SK-N-SH treated with all-trans-retinoic acid at 6 μM for 48 hours (cell line): Measurements from ENCODE around the gene RASGEF1C.

Experiments used
- ATAC-seq: fragments of 200-7000 bp; cut with Tn5 transposase; 3 replicates; pipeline ENCODE4 v1.9.1; 2020; ENCODE audit warnings: mild to moderate bottlenecking, moderate library complexity
- ARNTL ChIP-seq: fragments of 450-650 bp; formaldehyde crosslinking; IDR thresholded peaks from 2 replicates; pipeline ENCODE4 v1.5.0; 2020; ENCODE audit warnings: low read depth, mild to moderate bottlenecking, moderate library complexity, borderline replicate concordance
- BACH2 ChIP-seq: fragments of 250-450 bp; sonication (Bioruptor Pico); IDR thresholded peaks from 2 replicates; pipeline ENCODE4 v1.9.0; 2021; ENCODE audit warnings: mild to moderate bottlenecking, borderline replicate concordance
- CREB5 ChIP-seq: fragments of 250-450 bp; sonication (Bioruptor Pico); IDR thresholded peaks from 2 replicates; pipeline ENCODE4 v1.5.1; 2020; ENCODE audit warnings: low read depth, mild to moderate bottlenecking, moderate library complexity
- CSDC2 ChIP-seq: fragments of 250-450 bp; sonication (Bioruptor Pico); IDR thresholded peaks from 2 replicates; pipeline ENCODE4 v1.5.0; 2020; ENCODE audit warnings: mild to moderate bottlenecking, moderate library complexity
- CSRNP3 ChIP-seq: fragments of 250-450 bp; sonication (Bioruptor Pico); IDR thresholded peaks from 2 replicates; pipeline ENCODE4 v1.5.1; 2021; ENCODE audit warnings: mild to moderate bottlenecking, moderate library complexity
- ESRRG ChIP-seq: fragments of 250-450 bp; sonication (Bioruptor Pico); IDR thresholded peaks from 2 replicates; pipeline ENCODE4 v1.6.1; 2021; ENCODE audit warnings: mild to moderate bottlenecking
- GLIS3 ChIP-seq: fragments of 250-450 bp; sonication (Bioruptor Pico); IDR thresholded peaks from 2 replicates; pipeline ENCODE4 v1.5.0; 2020; ENCODE audit warnings: mild to moderate bottlenecking, moderate library complexity
- ISL1 ChIP-seq: fragments of 250-450 bp; sonication (Bioruptor Pico); IDR thresholded peaks from 2 replicates; pipeline ENCODE4 v2.1.2; 2022; ENCODE audit warnings: mild to moderate bottlenecking, moderate library complexity
- OSR1 ChIP-seq: fragments of 250-450 bp; sonication (Bioruptor Pico); IDR thresholded peaks from 2 replicates; pipeline ENCODE4 v1.8.0; 2022; ENCODE audit warnings: moderate library complexity, mild to moderate bottlenecking, inconsistent platforms
- POU6F1 ChIP-seq: fragments of 250-450 bp; sonication (Bioruptor Pico); IDR thresholded peaks from 2 replicates; pipeline ENCODE4 v1.8.0; 2021; ENCODE audit warnings: low read depth, mild to moderate bottlenecking, moderate library complexity, borderline replicate concordance
- PPARA ChIP-seq: fragments of 250-450 bp; sonication (Bioruptor Pico); IDR thresholded peaks from 2 replicates; pipeline ENCODE4 v1.5.0; 2020; ENCODE audit warnings: mild to moderate bottlenecking, borderline replicate concordance
- SNAI2 ChIP-seq: fragments of 250-450 bp; sonication (Bioruptor Pico); IDR thresholded peaks from 2 replicates; pipeline ENCODE4 v1.5.0; 2020; ENCODE audit warnings: mild to moderate bottlenecking, moderate library complexity
- TOX ChIP-seq: fragments of 250-450 bp; sonication (Bioruptor Pico); IDR thresholded peaks from 2 replicates; pipeline ENCODE4 v1.8.0; 2021; ENCODE audit warnings: mild to moderate bottlenecking, moderate library complexity, borderline replicate concordance
- TSHZ2 ChIP-seq: fragments of 250-450 bp; sonication (Bioruptor Pico); IDR thresholded peaks from 2 replicates; pipeline ENCODE4 v1.5.0; 2020; ENCODE audit warnings: mild to moderate bottlenecking, moderate library complexity
- ZC3H10 ChIP-seq: fragments of 250-450 bp; sonication (Bioruptor Pico); IDR thresholded peaks from 2 replicates; pipeline ENCODE4 v1.5.1; 2021; ENCODE audit warnings: mild to moderate bottlenecking, moderate library complexity
- ZFP3 ChIP-seq: fragments of 250-450 bp; sonication (Bioruptor Pico); IDR thresholded peaks from 2 replicates; pipeline ENCODE4 v1.5.0; 2020; ENCODE audit warnings: mild to moderate bottlenecking, moderate library complexity
- ZFP30 ChIP-seq: fragments of 450-650 bp; formaldehyde crosslinking; IDR thresholded peaks from 2 replicates; pipeline ENCODE4 v1.5.0; 2022; ENCODE audit warnings: mild to moderate bottlenecking, moderate library complexity
- ZNF565 ChIP-seq: fragments of 450-650 bp; formaldehyde crosslinking; conservative IDR thresholded peaks from 2 replicates; pipeline ENCODE4 v1.5.0; 2020; ENCODE audit warnings: low read depth, mild to moderate bottlenecking, moderate library complexity
- ZNF70 ChIP-seq: fragments of 450-650 bp; formaldehyde crosslinking; IDR thresholded peaks from 2 replicates; pipeline ENCODE4 v1.5.0; 2020; ENCODE audit warnings: mild to moderate bottlenecking, moderate library complexity
- ZNF8 ChIP-seq: fragments of 450-650 bp; formaldehyde crosslinking; IDR thresholded peaks from 2 replicates; pipeline ENCODE4 v1.5.0; 2020; ENCODE audit warnings: mild to moderate bottlenecking, moderate library complexity
- TF ChIP-seq, protein P1 (sequence below): fragments of 250-450 bp; sonication (Bioruptor Pico); IDR thresholded peaks from 2 replicates; pipeline ENCODE4 v1.8.0; 2020; ENCODE audit warnings: mild to moderate bottlenecking, moderate library complexity, borderline replicate concordance

Gene RASGEF1C

GRCh38 chr5:180251887-180252286 lies 42.9 kb upstream of the RASGEF1C start:
- ATAC-seq, result no peak
- TF ChIP-seq ISL1 (CRISPR knock-in tag), result no peak
- TF ChIP-seq OSR1, result no peak
- TF ChIP-seq TOX, result no peak

DNA sequence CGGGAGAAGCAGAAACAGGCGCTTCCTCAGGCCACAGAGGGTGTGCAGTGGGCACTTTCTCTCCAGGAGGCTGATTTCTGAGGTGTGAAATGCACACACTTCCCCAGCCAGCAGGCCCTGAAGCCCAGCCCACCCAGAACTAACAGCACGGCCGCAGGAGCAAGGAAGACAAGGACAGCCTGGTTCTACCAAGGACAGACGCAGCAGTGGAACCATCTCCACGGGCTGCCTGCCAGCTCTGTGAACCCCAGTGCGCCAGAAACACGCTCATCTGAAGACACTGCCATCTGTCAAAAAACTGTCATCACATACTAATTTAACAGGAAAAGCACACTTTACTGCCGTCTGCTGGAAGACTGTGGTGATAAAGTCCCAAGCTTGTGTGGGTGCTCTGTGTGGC lies 42.1 kb upstream of the RASGEF1C start:
- TF ChIP-seq ZNF565 (CRISPR knock-in tag) (no peak), GLIS3 (CRISPR knock-in tag) (no peak), ZFP30 (CRISPR knock-in tag) (no peak), BACH2 (CRISPR knock-in tag) (no peak), CSDC2 (CRISPR knock-in tag) (no peak), OSR1 (no peak), ISL1 (CRISPR knock-in tag) (no peak), SNAI2 (CRISPR knock-in tag) (no peak), POU6F1 (CRISPR knock-in tag) (no peak), ARNTL (CRISPR knock-in tag) (no peak), ZC3H10 (CRISPR knock-in tag) (no peak), CSRNP3 (no peak), ZNF70 (CRISPR knock-in tag) (no peak), PPARA (no peak), TOX (no peak), ESRRG (CRISPR knock-in tag) (no peak), ZFP3 (CRISPR knock-in tag) (no peak)
- TF ChIP-seq, protein P1, sequence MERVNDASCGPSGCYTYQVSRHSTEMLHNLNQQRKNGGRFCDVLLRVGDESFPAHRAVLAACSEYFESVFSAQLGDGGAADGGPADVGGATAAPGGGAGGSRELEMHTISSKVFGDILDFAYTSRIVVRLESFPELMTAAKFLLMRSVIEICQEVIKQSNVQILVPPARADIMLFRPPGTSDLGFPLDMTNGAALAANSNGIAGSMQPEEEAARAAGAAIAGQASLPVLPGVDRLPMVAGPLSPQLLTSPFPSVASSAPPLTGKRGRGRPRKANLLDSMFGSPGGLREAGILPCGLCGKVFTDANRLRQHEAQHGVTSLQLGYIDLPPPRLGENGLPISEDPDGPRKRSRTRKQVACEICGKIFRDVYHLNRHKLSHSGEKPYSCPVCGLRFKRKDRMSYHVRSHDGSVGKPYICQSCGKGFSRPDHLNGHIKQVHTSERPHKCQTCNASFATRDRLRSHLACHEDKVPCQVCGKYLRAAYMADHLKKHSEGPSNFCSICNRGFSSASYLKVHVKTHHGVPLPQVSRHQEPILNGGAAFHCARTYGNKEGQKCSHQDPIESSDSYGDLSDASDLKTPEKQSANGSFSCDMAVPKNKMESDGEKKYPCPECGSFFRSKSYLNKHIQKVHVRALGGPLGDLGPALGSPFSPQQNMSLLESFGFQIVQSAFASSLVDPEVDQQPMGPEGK (CRISPR knock-in tag), result no peak
- no peak for ATAC-seq

- TF ChIP-seq OSR1, result no peak
- TF ChIP-seq ZNF8 (CRISPR knock-in tag), result no peak
- no peak for TF ChIP-seq PPARA
- no peak for TF ChIP-seq ESRRG (CRISPR knock-in tag)
- TF ChIP-seq ARNTL (CRISPR knock-in tag), result no peak
- TF ChIP-seq, protein P1 (CRISPR knock-in tag), result no peak
- TF ChIP-seq CREB5 (CRISPR knock-in tag), result no peak
- no peak for TF ChIP-seq SNAI2 (CRISPR knock-in tag)
- TF ChIP-seq CSDC2 (CRISPR knock-in tag), result no peak
- no peak for TF ChIP-seq POU6F1 (CRISPR knock-in tag)
- TF ChIP-seq ZFP3 (CRISPR knock-in tag), result no peak
- TF ChIP-seq TSHZ2, result no peak
- TF ChIP-seq ZFP30 (CRISPR knock-in tag), result no peak
- TF ChIP-seq ISL1 (CRISPR knock-in tag), result no peak
- TF ChIP-seq GLIS3 (CRISPR knock-in tag), result no peak
- no peak for TF ChIP-seq ZNF70 (CRISPR knock-in tag)
- no peak for TF ChIP-seq ZNF565 (CRISPR knock-in tag)
- TF ChIP-seq, all 23 proteins: peak for 0
- ATAC-seq, result no peak
Measured at GRCh38 chr5:180250329-180250728, 41.3 kb upstream of the RASGEF1C start.
